SK-N-SH (cell line): ENCODE measurements around the gene CD83. TPM values are rescaled to one million over a fixed set of nuclear protein-coding genes. Genes with fewer than 3 reads are reported as not detected.

ENCODE experiments used
- CTCF ChIA-PET: fragments of 300-600, 350-600 bp; formaldehyde crosslinking; extraction: SDS; loops from one replicate; lab custom pipeline; 2021; lab: Yijun Ruan, JAX
- POLR2A ChIA-PET: fragments of 350-600 bp; sonication (Branson Sonifier 250); formaldehyde crosslinking; extraction: SDS; loops from one replicate; lab custom pipeline; 2020; ENCODE audit warnings: antibody characterized with exemption, inconsistent platforms; lab: Yijun Ruan, JAX
- DNase-seq: peaks from one replicate; pipeline ENCODE4 v3.0.0; 2012
- H2AFZ ChIP-seq: fragments of 200-600 bp; sonication (generic); 2 replicates; pipeline ENCODE4 v1.8.1; 2016; ENCODE audit warnings: antibody characterized with exemption, mild to moderate bottlenecking, low read depth
- H3F3A ChIP-seq: fragments of 200-600 bp; sonication (generic); replicated peaks from 2 replicates; pipeline ENCODE3; 2016; ENCODE audit warnings: antibody characterized with exemption, mild to moderate bottlenecking; ENCODE audit not compliant: insufficient read depth
- H3K27ac ChIP-seq, 2 experiments: fragments of 200-500 bp in 1 of 2; fragments of 200-600 bp in 1 of 2; sonication (Bioruptor generic) in 1 of 2; sonication (generic), shearing (Covaris generic) in 1 of 2; 2 replicates each; pipeline versions ENCODE4 v1.5.1 to v1.6.1; 2014 to 2016; ENCODE audit warnings: low read depth in 2 of 2, inconsistent platforms in 1 of 2, low read length in 1 of 2, mild to moderate bottlenecking in 1 of 2, mixed read lengths in 1 of 2
- H3K27me3 ChIP-seq: fragments of 200-600 bp; sonication (generic), shearing (Covaris generic); 2 replicates; pipeline ENCODE4 v1.6.1; 2016; ENCODE audit warnings: mixed run types; ENCODE audit not compliant: insufficient read depth
- H3K36me3 ChIP-seq, 2 experiments: fragments of 200-500 bp in 1 of 2; fragments of 200-600 bp in 1 of 2; sonication (Bioruptor generic) in 1 of 2; sonication (generic) in 1 of 2; replicated peaks in 1 of 2; 2 replicates each; pipeline versions ENCODE3 to v1.5.1; 2014 to 2016; ENCODE audit warnings: low read length in 1 of 2, mild to moderate bottlenecking in 1 of 2; ENCODE audit not compliant: insufficient read depth in 2 of 2, control insufficient read depth in 1 of 2
- H3K4me1 ChIP-seq, 2 experiments: fragments of 200-500 bp in 1 of 2; fragments of 200-600 bp in 1 of 2; sonication (Bioruptor generic) in 1 of 2; sonication (generic), shearing (Covaris generic) in 1 of 2; 2 replicates each; pipeline versions ENCODE4 v1.5.1 to v1.6.1; 2014 to 2016; ENCODE audit warnings: low read depth in 1 of 2, low read length in 1 of 2, mixed run types in 1 of 2; ENCODE audit not compliant: insufficient read depth in 2 of 2, control insufficient read depth in 1 of 2
- H3K4me2 ChIP-seq: fragments of 200-600 bp; sonication (generic), shearing (Covaris generic); 2 replicates; pipeline ENCODE4 v1.6.1; 2017; ENCODE audit warnings: mixed run types
- H3K4me3 ChIP-seq, 2 experiments: fragments of 200-500 bp in 1 of 2; fragments of 200-600 bp in 1 of 2; sonication (Bioruptor generic) in 1 of 2; sonication (generic), shearing (Covaris generic) in 1 of 2; 2 replicates each; pipeline versions ENCODE4 v1.5.1 to v1.8.1; 2014 to 2016; ENCODE audit warnings: low read depth in 2 of 2, inconsistent platforms in 1 of 2, low read length in 1 of 2, mild to moderate bottlenecking in 1 of 2, mixed read lengths in 1 of 2, moderate library complexity in 1 of 2
- H3K79me2 ChIP-seq: fragments of 200-600 bp; sonication (generic); 2 replicates; pipeline ENCODE4 v1.8.1; 2017; ENCODE audit warnings: mild to moderate bottlenecking; ENCODE audit not compliant: insufficient read depth
- H3K9ac ChIP-seq: fragments of 200-600 bp; sonication (generic); 2 replicates; pipeline ENCODE4 v1.6.1; 2017; ENCODE audit warnings: mixed run types
- H3K9me2 ChIP-seq: fragments of 200-600 bp; sonication (generic); 2 replicates; pipeline ENCODE4 v1.6.1; 2017; ENCODE audit warnings: mixed run types
- H3K9me3 ChIP-seq: fragments of 200-600 bp; sonication (generic); 2 replicates; pipeline ENCODE4 v1.6.1; 2017; ENCODE audit warnings: mixed run types, mild to moderate bottlenecking, moderate library complexity
- H4K20me1 ChIP-seq: fragments of 200-600 bp; sonication (generic); 2 replicates; pipeline ENCODE4 v1.6.1; 2017; ENCODE audit warnings: mild to moderate bottlenecking, mixed run types; ENCODE audit not compliant: insufficient read depth
- CHD2 ChIP-seq: fragments of 150-350 bp; IDR thresholded peaks from 2 replicates; pipeline ENCODE4 v1.6.1; 2018; ENCODE audit warnings: low read length; ENCODE audit not compliant: partially characterized antibody
- CTCF ChIP-seq: fragments of 200-600 bp; sonication (generic); IDR thresholded peaks from 2 replicates; pipeline ENCODE4 v1.6.1; 2017; ENCODE audit warnings: antibody characterized with exemption, mild to moderate bottlenecking, moderate library complexity
- EZH2phosphoT487 ChIP-seq: fragments of 200-600 bp; sonication (generic); IDR thresholded peaks from 2 replicates; pipeline ENCODE4 v1.6.1; 2017; ENCODE audit warnings: low read depth, mixed run types, mild to moderate bottlenecking, antibody characterized with exemption, moderate library complexity, borderline replicate concordance
- FOXM1 ChIP-seq: IDR thresholded peaks from 2 replicates; pipeline ENCODE4 v1.4.0; 2012; ENCODE audit warnings: low read depth, mild to moderate bottlenecking
- IRF3 ChIP-seq: fragments of 150-350 bp; IDR thresholded peaks from 2 replicates; pipeline ENCODE4 v1.6.1; 2016; ENCODE audit warnings: mild to moderate bottlenecking, low read depth, low read length
- JUND ChIP-seq: IDR thresholded peaks from 2 replicates; pipeline ENCODE4 v1.4.0; 2012
- MAX ChIP-seq: IDR thresholded peaks from 2 replicates; pipeline ENCODE4 v1.4.0; 2012; ENCODE audit warnings: low read depth
- MEF2A ChIP-seq: IDR thresholded peaks from 2 replicates; pipeline ENCODE4 v1.4.0; 2012; ENCODE audit warnings: low read depth, borderline replicate concordance
- MXI1 ChIP-seq: IDR thresholded peaks from 2 replicates; pipeline ENCODE4 v1.6.1; 2012; ENCODE audit warnings: mild to moderate bottlenecking, low read depth, low read length, improper control_type of control experiment
- NRF1 ChIP-seq: IDR thresholded peaks from 2 replicates; pipeline ENCODE4 v1.6.1; 2012; ENCODE audit warnings: low read depth, mild to moderate bottlenecking, low read length
- POLR2AphosphoS5 ChIP-seq: IDR thresholded peaks from 2 replicates; pipeline ENCODE4 v1.6.1; 2012; ENCODE audit warnings: low read depth, low read length
- RAD21 ChIP-seq: IDR thresholded peaks from 2 replicates; pipeline ENCODE4 v1.6.1; 2012; ENCODE audit warnings: mild to moderate bottlenecking, low read length
- RFX5 ChIP-seq: IDR thresholded peaks from 2 replicates; pipeline ENCODE4 v1.6.1; 2012; ENCODE audit warnings: mild to moderate bottlenecking, improper control_type of control experiment, low read length
- RXRA ChIP-seq: IDR thresholded peaks from 2 replicates; pipeline ENCODE4 v1.4.0; 2012; ENCODE audit warnings: low read depth, mild to moderate bottlenecking, borderline replicate concordance
- SIN3A ChIP-seq: IDR thresholded peaks from 2 replicates; pipeline ENCODE4 v1.6.1; 2012; ENCODE audit warnings: low read depth, mild to moderate bottlenecking, low read length, moderate library complexity, borderline replicate concordance
- TCF12 ChIP-seq: IDR thresholded peaks from 2 replicates; pipeline ENCODE4 v1.4.0; 2012
- TEAD4 ChIP-seq: IDR thresholded peaks from 2 replicates; pipeline ENCODE4 v1.4.0; 2012; ENCODE audit warnings: mild to moderate bottlenecking, borderline replicate concordance; ENCODE audit not compliant: insufficient read depth
- USF1 ChIP-seq: IDR thresholded peaks from 2 replicates; pipeline ENCODE4 v1.4.0; 2012; ENCODE audit warnings: low read depth, borderline replicate concordance
- WGBS: methylation state at CpG from one replicate; pipeline ENCODE4 v1.1.6; 2017; ENCODE audit warnings: low lambda C conversion rate; 5-methylcytosine and 5-hydroxymethylcytosine counted together
- polyA plus RNA-seq, 3 experiments: library from polyadenylated mRNA; depleted of rRNA; stranded (reverse); fragments of >200 nt; gene quantifications; 2 replicates each; pipeline ENCODE4 v1.2.3, GENCODE V29; 2012

The CD83 gene
- polyA plus RNA-seq, 1 of the 3 experiments (the other 2 are of a cell fraction) = 2.0 TPM

- Histone ChIP-seq H3K9ac (no peak overlapping the region), H3K4me3 (no peak overlapping the region), H4K20me1 (no peaks in the 10 kb centered on the region), H3K4me1 (peaks cover 0 to 3% of the 10 kb centered on the region in 2 experiments; a peak in 2 of 4 replicates), H3K27me3 (no peaks in the 10 kb centered on the region), H3K79me2 (no peaks in the 10 kb centered on the region), H3K27ac (no peak overlapping the region), H2AFZ (no peak overlapping the region), H3K9me3 (no peaks in the 10 kb centered on the region), H3K4me2 (no peak overlapping the region), H3K36me3 (no peaks in the 10 kb centered on the region), H3K9me2 (no peaks in the 10 kb centered on the region), H3F3A (no peaks in the 10 kb centered on the region)
- POLR2A ChIA-PET = no interaction called here
- CTCF ChIA-PET = interaction anchor here (1.6 to 3.2 kb wide), 2 partner anchors 13 to 171 kb away, joined by 6 to 15 read pairs; no protein-coding TSS in a partner anchor
- no peak for DNase-seq
- 57% methylated on average over 5 of the region's 5 CpGs for WGBS
- TF ChIP-seq EZH2phosphoT487 (no peak), CHD2 (no peak), MXI1 (no peak), TCF12 (no peak), JUND (no peak), USF1 (no peak), RFX5 (no peak), FOXM1 (no peak), SIN3A (no peak), TEAD4 (no peak), POLR2AphosphoS5 (no peak), MAX (no peak), MEF2A (no peak), RAD21 (no peak), IRF3 (no peak), RXRA (no peak), NRF1 (no peak), CTCF (no peak)
Observed at GRCh38 chr6:14079433-14079832, 38.1 kb upstream of the CD83 start.
